ENCODE data around the gene PJVK. TPM values are rescaled to one million over a fixed set of nuclear protein-coding genes. Genes with fewer than 3 reads are reported as not detected.

Gene PJVK
- total and polyA plus RNA-seq, 10 of the 15 experiments (the other 5 are each of a cell fraction or from before 2014, with no cell fraction given) = 1.8 to 6.8 (median 3.2) TPM

DNA sequence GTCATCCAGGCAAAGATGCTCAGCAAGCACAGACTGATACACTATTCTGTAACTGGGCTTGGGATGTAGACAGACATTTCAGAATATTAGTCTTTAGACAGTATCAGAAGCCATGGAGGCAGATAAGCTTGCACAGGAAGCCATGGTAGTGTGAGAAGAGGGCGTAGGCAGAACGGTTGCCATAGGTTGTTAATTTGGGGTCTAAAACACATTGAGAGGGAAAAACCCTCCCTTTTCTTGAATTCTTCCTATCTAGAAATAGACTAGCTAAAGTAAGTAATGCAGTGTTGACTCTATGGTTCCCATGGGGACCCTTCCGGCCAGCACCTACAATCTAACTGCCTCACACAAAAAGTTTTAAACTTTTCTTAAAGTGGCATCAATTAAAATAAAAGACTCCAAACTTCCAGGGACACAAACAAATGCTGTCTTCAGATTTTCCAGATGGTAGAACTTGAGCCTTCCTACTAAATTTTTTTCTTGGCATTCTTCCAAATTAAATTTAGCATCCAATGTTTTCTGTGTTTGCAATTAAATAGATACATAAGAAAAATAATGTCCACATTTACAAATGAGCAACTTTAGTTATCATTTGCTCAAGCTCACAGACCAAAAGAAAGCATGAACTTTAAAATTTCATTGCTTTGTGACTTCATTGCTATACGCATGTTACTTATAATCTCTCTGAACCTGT, 2.1 kb upstream of the PJVK start:
- Histone ChIP-seq H4K20me1 (ENCODE audit: control insufficient read depth, insufficient read depth) (no peaks in the 10 kb centered on the region), H3K36me3 (ENCODE audit: control insufficient read depth in 2 of 2, insufficient read depth in 2 of 2, low read length in 1 of 2) (peaks cover 3 to 24% of the 10 kb centered on the region in 2 experiments; a peak in 3 of 4 replicates), H3K27ac (ENCODE audit: control insufficient read depth, insufficient read depth) (peak overlapping the region; percentile 94), H3K9ac (ENCODE audit: control insufficient read depth, insufficient read depth, low read length) (peak overlapping the region; percentile 99), H3K4me3 (peak overlapping the region; percentile 94), H3K4me1 (ENCODE audit: control insufficient read depth, insufficient read depth, low read length) (peaks cover 9% of the 10 kb centered on the region), H3K27me3 (replicated peaks in 1 of 2; ENCODE audit: control insufficient read depth in 2 of 2, insufficient read depth in 2 of 2, low read length in 1 of 2) (no peaks in the 10 kb centered on the region), H2AFZ (ENCODE audit: control insufficient read depth, low read depth, low read length) (no peak overlapping the region), H3K4me2 (ENCODE audit: control insufficient read depth, insufficient read depth) (peak overlapping the region; percentile 84), H3K79me2 (ENCODE audit: control insufficient read depth, insufficient read depth, low read length) (peaks cover 28% of the 10 kb centered on the region), H3K9me3 (replicated peaks; ENCODE audit: control insufficient read depth, insufficient read depth, low read length) (no peaks in the 10 kb centered on the region)
- RAD21 ChIA-PET (ENCODE audit: unreplicated experiment) = interaction anchor here (0.9 to 3.5 kb wide), 9 partner anchors 18 to 336 kb away, joined by 3 to 26 read pairs (median 3); partner anchors contain the start of gene RBM45
- in situ Hi-C loops (cut with MboI) (no loop called here), intact Hi-C loops (cut with micrococcal nuclease; ENCODE audit: unreplicated experiment) (no loop called here)
- no TSS peak for BruUV-seq (replicated peaks)
- no peak for FAIRE-seq
- WGBS (ENCODE audit: insufficient coverage, insufficient replicate concordance, low lambda C conversion rate, missing lambda C conversion rate) = 24% methylated on average over 4 of the region's 4 CpGs
- SMC1A ChIA-PET (ENCODE audit: uncharacterized antibody, unreplicated experiment) = interaction anchor here (0.6 to 4.7 kb wide), 14 partner anchors 10 to 982 kb away, joined by 3 to 24 read pairs (median 4); no protein-coding TSS in a partner anchor
- peak; percentile 0; the same call in 1 of the 3 replicates for ATAC-seq
- no peak for DNase-seq (ENCODE audit: low read depth, low spot score)
- POLR2A ChIA-PET = interaction anchor here (0.8 to 3.2 kb wide), 9 partner anchors 8 to 74 kb away, joined by 3 to 21 read pairs (median 4); no protein-coding TSS in a partner anchor
- CTCF ChIA-PET = interaction anchor here (0.7 to 5.5 kb wide), 11 partner anchors 9 to 336 kb away, joined by 3 to 41 read pairs (median 3); no protein-coding TSS in a partner anchor
- TF ChIP-seq YBX1 (IDR thresholded peaks at IDR 0.05) (no peak), SMAD5 (IDR thresholded peaks at IDR 0.05; ENCODE audit: low read depth) (no peak), BMI1 (IDR thresholded peaks at IDR 0.05; ENCODE audit: borderline replicate concordance) (peak; percentile 77; the same call in 1 of the 2 replicates), ATF2 (IDR thresholded peaks at IDR 0.05; ENCODE audit: low read length) (peak; percentile 46; the same call in 1 of the 2 replicates), HDGF (IDR thresholded peaks at IDR 0.05) (no peak), MTA3 (IDR thresholded peaks at IDR 0.05; ENCODE audit: borderline replicate concordance, low read length) (0 out of 2 replicates have a peak, but pooled peaks have one; percentile 46), ESRRA (IDR thresholded peaks at IDR 0.05; ENCODE audit: low read length) (no peak), NFIC (IDR thresholded peaks at IDR 0.05; ENCODE audit: low read depth, low read length) (peak; percentile 56), NR2C1 (IDR thresholded peaks at IDR 0.05) (no peak), YY1 (IDR thresholded peaks at IDR 0.05; ENCODE audit: low read depth, low read length) (peak; percentile 59; the same call in 1 of the 2 replicates)
- TF ChIP-seq, protein P1, sequence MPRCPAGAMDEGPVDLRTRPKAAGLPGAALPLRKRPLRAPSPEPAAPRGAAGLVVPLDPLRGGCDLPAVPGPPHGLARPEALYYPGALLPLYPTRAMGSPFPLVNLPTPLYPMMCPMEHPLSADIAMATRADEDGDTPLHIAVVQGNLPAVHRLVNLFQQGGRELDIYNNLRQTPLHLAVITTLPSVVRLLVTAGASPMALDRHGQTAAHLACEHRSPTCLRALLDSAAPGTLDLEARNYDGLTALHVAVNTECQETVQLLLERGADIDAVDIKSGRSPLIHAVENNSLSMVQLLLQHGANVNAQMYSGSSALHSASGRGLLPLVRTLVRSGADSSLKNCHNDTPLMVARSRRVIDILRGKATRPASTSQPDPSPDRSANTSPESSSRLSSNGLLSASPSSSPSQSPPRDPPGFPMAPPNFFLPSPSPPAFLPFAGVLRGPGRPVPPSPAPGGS (IDR thresholded peaks at IDR 0.05; ENCODE audit: borderline replicate concordance, insufficient read depth, low read depth, low read length, poor library complexity, severe bottlenecking) = no peak
- TF ChIP-seq, protein P2, sequence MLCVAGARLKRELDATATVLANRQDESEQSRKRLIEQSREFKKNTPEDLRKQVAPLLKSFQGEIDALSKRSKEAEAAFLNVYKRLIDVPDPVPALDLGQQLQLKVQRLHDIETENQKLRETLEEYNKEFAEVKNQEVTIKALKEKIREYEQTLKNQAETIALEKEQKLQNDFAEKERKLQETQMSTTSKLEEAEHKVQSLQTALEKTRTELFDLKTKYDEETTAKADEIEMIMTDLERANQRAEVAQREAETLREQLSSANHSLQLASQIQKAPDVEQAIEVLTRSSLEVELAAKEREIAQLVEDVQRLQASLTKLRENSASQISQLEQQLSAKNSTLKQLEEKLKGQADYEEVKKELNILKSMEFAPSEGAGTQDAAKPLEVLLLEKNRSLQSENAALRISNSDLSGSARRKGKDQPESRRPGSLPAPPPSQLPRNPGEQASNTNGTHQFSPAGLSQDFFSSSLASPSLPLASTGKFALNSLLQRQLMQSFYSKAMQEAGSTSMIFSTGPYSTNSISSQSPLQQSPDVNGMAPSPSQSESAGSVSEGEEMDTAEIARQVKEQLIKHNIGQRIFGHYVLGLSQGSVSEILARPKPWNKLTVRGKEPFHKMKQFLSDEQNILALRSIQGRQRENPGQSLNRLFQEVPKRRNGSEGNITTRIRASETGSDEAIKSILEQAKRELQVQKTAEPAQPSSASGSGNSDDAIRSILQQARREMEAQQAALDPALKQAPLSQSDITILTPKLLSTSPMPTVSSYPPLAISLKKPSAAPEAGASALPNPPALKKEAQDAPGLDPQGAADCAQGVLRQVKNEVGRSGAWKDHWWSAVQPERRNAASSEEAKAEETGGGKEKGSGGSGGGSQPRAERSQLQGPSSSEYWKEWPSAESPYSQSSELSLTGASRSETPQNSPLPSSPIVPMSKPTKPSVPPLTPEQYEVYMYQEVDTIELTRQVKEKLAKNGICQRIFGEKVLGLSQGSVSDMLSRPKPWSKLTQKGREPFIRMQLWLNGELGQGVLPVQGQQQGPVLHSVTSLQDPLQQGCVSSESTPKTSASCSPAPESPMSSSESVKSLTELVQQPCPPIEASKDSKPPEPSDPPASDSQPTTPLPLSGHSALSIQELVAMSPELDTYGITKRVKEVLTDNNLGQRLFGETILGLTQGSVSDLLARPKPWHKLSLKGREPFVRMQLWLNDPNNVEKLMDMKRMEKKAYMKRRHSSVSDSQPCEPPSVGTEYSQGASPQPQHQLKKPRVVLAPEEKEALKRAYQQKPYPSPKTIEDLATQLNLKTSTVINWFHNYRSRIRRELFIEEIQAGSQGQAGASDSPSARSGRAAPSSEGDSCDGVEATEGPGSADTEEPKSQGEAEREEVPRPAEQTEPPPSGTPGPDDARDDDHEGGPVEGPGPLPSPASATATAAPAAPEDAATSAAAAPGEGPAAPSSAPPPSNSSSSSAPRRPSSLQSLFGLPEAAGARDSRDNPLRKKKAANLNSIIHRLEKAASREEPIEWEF (IDR thresholded peaks at IDR 0.05; ENCODE audit: insufficient replicate concordance, low read depth, low read length) = no peak
